B cell (primary cell): Measurements from ENCODE around the gene RAP2A. TPM values are rescaled to one million over a fixed set of nuclear protein-coding genes. Genes with fewer than 3 reads are reported as not detected.

Experiments used
- ATAC-seq: fragments of 200-7000 bp; cut with Tn5 transposase; one replicate; pipeline ENCODE4 v1.10.0; 2021; ENCODE audit warnings: low read depth, mild to moderate bottlenecking, moderate number of reproducible peaks, moderate library complexity
- CTCF ChIA-PET: fragments of 350-600 bp; sonication (Branson Sonifier 250); formaldehyde crosslinking; loops from one replicate; lab custom pipeline; 2021; ENCODE audit warnings: antibody characterized with exemption, inconsistent platforms; lab: Charles Lee
- POLR2A ChIA-PET: fragments of 350-600 bp; sonication (Branson Sonifier 250); formaldehyde crosslinking; loops from one replicate; lab custom pipeline; 2021; ENCODE audit warnings: antibody characterized with exemption; lab: Charles Lee
- DNase-seq: peaks from one replicate; pipeline ENCODE4 v3.0.0; 2013
- H2AFZ ChIP-seq: 2 replicates; pipeline ENCODE4 v1.6.1; 2012; ENCODE audit warnings: mild to moderate bottlenecking, low read depth, low read length; ENCODE audit not compliant: insufficient read depth, poor library complexity, severe bottlenecking
- H3K27ac ChIP-seq, 2 donors: 1 replicate in 1 of 2; 2 replicates in 1 of 2; pipeline ENCODE4 v1.5.1; 2012 to 2013; ENCODE audit warnings: low read length in 2 of 2, mild to moderate bottlenecking in 2 of 2, moderate library complexity in 1 of 2
- H3K27me3 ChIP-seq, 4 experiments: fragments of 200-600 bp in 1 of 4; sonication (generic) in 1 of 4; replicated peaks in 1 of 4; 1 replicate in 2 of 4; 2 replicates in 2 of 4; pipeline versions ENCODE4 v1.6.1 to v1.7.0; 2013 to 2016; ENCODE audit warnings: low read length in 3 of 4, mild to moderate bottlenecking in 2 of 4, mixed read lengths in 1 of 4, moderate library complexity in 1 of 4; ENCODE audit not compliant: insufficient read depth in 4 of 4, control insufficient read depth in 3 of 4; ENCODE audit errors: control extremely low read depth in 1 of 4
- H3K36me3 ChIP-seq, 2 experiments: replicated peaks in 1 of 2; 1 replicate in 1 of 2; 2 replicates in 1 of 2; pipeline versions ENCODE4 v1.6.1 to v1.7.1; 2013; ENCODE audit warnings: low read length in 1 of 2; ENCODE audit not compliant: insufficient read depth in 2 of 2, control insufficient read depth in 1 of 2; ENCODE audit errors: control extremely low read depth in 1 of 2, extremely low read depth in 1 of 2
- H3K4me1 ChIP-seq, 2 donors: fragments of 200-600 bp in 1 of 2; sonication (generic) in 1 of 2; 1 replicate in 1 of 2; 2 replicates in 1 of 2; pipeline versions ENCODE4 v1.5.1 to v1.6.1; 2013 to 2017; ENCODE audit warnings: low read length in 2 of 2; ENCODE audit not compliant: control insufficient read depth in 2 of 2, insufficient read depth in 2 of 2
- H3K4me2 ChIP-seq: replicated peaks from 2 replicates; pipeline ENCODE3; 2012; ENCODE audit warnings: mild to moderate bottlenecking, low read depth, low read length; ENCODE audit not compliant: poor library complexity, severe bottlenecking
- H3K4me3 ChIP-seq, 5 experiments: fragments of 200-600 bp in 1 of 5; sonication (generic) in 1 of 5; 1 replicate in 3 of 5; 2 replicates in 2 of 5; pipeline versions ENCODE4 v1.5.1 to v1.7.0; 2011 to 2016; ENCODE audit warnings: low read length in 4 of 5, mild to moderate bottlenecking in 4 of 5, low read depth in 2 of 5, control low read depth in 1 of 5, moderate library complexity in 1 of 5; ENCODE audit not compliant: insufficient read depth in 1 of 5; ENCODE audit errors: control extremely low read depth in 1 of 5, extremely low read depth in 1 of 5
- H3K79me2 ChIP-seq: fragments of 200-600 bp; sonication (generic); one replicate; pipeline ENCODE4 v1.6.0; 2016; ENCODE audit warnings: low read length; ENCODE audit not compliant: control insufficient read depth, insufficient read depth
- H3K9ac ChIP-seq: fragments of 200-600 bp; sonication (generic); 2 replicates; pipeline ENCODE4 v1.6.1; 2017; ENCODE audit warnings: mild to moderate bottlenecking, low read length, moderate library complexity
- H3K9me3 ChIP-seq, 3 donors: one replicate each; pipeline versions ENCODE4 v1.6.1 to v1.7.1; 2013; ENCODE audit warnings: low read length in 2 of 3; ENCODE audit not compliant: control insufficient read depth in 2 of 3, insufficient read depth in 1 of 3; ENCODE audit errors: control extremely low read depth in 1 of 3
- H4K20me1 ChIP-seq: 2 replicates; pipeline ENCODE4 v1.6.0; 2012; ENCODE audit warnings: mild to moderate bottlenecking, low read length; ENCODE audit not compliant: insufficient read depth, control insufficient read depth, poor library complexity, severe bottlenecking
- H3K27ac Mint-ChIP-seq: one replicate; pipeline ENCODE4 v1.8.0; 2021; ENCODE audit warnings: mixed read lengths
- H3K27me3 Mint-ChIP-seq: one replicate; pipeline ENCODE4 v1.8.0; 2021; ENCODE audit warnings: mixed read lengths
- H3K4me1 Mint-ChIP-seq: one replicate; pipeline ENCODE4 v1.8.0; 2021; ENCODE audit warnings: mixed read lengths
- H3K4me3 Mint-ChIP-seq: one replicate; pipeline ENCODE4 v1.8.0; 2021; ENCODE audit warnings: mixed read lengths
- H3K9me3 Mint-ChIP-seq: one replicate; pipeline ENCODE4 v1.8.0; 2022; ENCODE audit warnings: mixed read lengths; ENCODE audit not compliant: insufficient read depth
- EZH2 ChIP-seq: IDR thresholded peaks from 2 replicates; pipeline ENCODE4 v1.6.1; 2012; ENCODE audit warnings: borderline replicate concordance, low read depth, mild to moderate bottlenecking, moderate library complexity, low read length; ENCODE audit not compliant: insufficient read depth, poor library complexity, severe bottlenecking
- WGBS: methylation state at CpG from one replicate; pipeline ENCODE4 v1.1.5; 2013; ENCODE audit warnings: missing lambda C conversion rate; ENCODE audit not compliant: insufficient coverage; 5-methylcytosine and 5-hydroxymethylcytosine counted together
- intact Hi-C: fragments of 100-400 bp; cut with micrococcal nuclease; formaldehyde crosslinking; loops from one replicate; pipeline ENCODE4 v1.10.0; 2022
- polyA plus RNA-seq: library from polyadenylated mRNA; depleted of rRNA; stranded (reverse); fragments of >200 nt; gene quantifications from 2 replicates; pipeline ENCODE4 v1.2.3, GENCODE V29; 2012
- small RNA-seq: library from RNA; depleted of rRNA; stranded (forward); fragments of <200 nt; gene quantifications from one replicate; pipeline ENCODE3, GENCODE V24; 2012; ENCODE audit warnings: low replicate concordance, low read depth; ENCODE audit not compliant: insufficient read length
- total RNA-seq, 2 donors: library from RNA; stranded (reverse); fragments of 120-200 nt in 1 of 2; gene quantifications; 1 replicate in 1 of 2; 2 replicates in 1 of 2; pipeline versions ENCODE4 v1.2.3 to v1.2.4, GENCODE V29; 2013 to 2022
- TF ChIP-seq, protein P1 (sequence below): fragments of 200-600 bp; IDR thresholded peaks from one replicate; pipeline ENCODE4 v1.8.0; 2022; ENCODE audit warnings: antibody characterized with exemption, mild to moderate bottlenecking

Gene RAP2A
- total and polyA plus RNA-seq, 2 donors (not counting 1 experiment from before 2014, with no cell fraction given) = 2.1 to 24.1 TPM

DNA sequence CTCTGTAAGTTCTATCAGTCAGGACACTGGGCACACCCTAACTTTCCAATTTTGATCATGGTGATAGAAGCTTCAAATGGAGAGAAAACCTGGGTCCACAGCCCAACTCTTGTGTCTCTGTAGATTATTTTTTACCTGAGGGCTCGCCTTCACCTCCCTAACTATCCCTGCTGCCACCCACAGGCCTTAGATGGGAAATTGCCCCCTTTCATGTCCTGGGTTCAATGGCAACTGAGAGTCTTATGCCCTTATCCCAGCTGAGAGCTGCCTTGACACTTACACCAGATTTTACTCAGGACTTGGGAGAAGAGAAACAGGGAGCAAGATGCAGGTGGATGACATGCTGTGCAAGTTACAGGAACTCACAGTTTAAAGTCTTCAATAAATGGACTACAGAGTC, 81.7 kb downstream of the RAP2A start:
- no peak for DNase-seq
- ChIA-PET CTCF (no interaction called here), POLR2A (no interaction called here)
- no peaks in the 10 kb centered on the region for H3K36me3 ChIP-seq
- no peaks in the 10 kb centered on the region for H3K79me2 ChIP-seq
- no peak overlapping the region for H2AFZ ChIP-seq
- Mint-ChIP-seq H3K9me3 (peaks cover 5% of the 10 kb centered on the region), H3K4me3 (no peak overlapping the region), H3K27me3 (peaks cover 7% of the 10 kb centered on the region), H3K27ac (no peak overlapping the region), H3K4me1 (no peaks in the 10 kb centered on the region)
- H3K27me3 ChIP-seq = no peaks in the 10 kb centered on the region
- H3K4me3 ChIP-seq = no peak overlapping the region
- H4K20me1 ChIP-seq = no peaks in the 10 kb centered on the region
- ATAC-seq = no peak
- TF ChIP-seq EZH2 = no peak
- TF ChIP-seq, protein P1, sequence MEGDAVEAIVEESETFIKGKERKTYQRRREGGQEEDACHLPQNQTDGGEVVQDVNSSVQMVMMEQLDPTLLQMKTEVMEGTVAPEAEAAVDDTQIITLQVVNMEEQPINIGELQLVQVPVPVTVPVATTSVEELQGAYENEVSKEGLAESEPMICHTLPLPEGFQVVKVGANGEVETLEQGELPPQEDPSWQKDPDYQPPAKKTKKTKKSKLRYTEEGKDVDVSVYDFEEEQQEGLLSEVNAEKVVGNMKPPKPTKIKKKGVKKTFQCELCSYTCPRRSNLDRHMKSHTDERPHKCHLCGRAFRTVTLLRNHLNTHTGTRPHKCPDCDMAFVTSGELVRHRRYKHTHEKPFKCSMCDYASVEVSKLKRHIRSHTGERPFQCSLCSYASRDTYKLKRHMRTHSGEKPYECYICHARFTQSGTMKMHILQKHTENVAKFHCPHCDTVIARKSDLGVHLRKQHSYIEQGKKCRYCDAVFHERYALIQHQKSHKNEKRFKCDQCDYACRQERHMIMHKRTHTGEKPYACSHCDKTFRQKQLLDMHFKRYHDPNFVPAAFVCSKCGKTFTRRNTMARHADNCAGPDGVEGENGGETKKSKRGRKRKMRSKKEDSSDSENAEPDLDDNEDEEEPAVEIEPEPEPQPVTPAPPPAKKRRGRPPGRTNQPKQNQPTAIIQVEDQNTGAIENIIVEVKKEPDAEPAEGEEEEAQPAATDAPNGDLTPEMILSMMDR = no peak
- intact Hi-C loops = no loop called here
- H3K27ac ChIP-seq = no peak overlapping the region
- 83% methylated on average over 1 of the region's 1 CpG for WGBS
- peaks cover 0 to 11% (median 1%) of the 10 kb centered on the region in 3 donors for H3K9me3 ChIP-seq
- H3K4me2 ChIP-seq = no peak overlapping the region
- H3K4me1 ChIP-seq = no peaks in the 10 kb centered on the region
- no peak overlapping the region for H3K9ac ChIP-seq

DNA sequence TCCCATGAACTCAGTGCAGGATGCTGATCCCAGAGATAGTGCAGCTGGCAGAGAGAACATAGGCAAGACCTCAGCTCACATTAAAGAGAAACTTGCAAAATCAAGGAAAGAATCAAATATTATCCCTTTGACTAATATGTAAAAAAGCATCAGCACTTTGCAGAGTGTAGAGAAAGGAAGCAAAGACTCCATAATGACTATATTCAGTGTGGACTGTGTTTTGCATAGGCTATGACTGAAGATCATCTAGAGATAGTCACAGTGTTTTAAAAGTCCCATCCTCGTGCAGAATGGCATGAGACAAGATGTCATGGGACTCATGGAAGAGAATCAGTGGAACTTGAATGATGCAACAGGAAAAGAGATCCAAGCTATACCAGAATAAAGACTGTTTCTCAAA, 84.0 kb downstream of the RAP2A start:
- Histone ChIP-seq H3K36me3 (no peaks in the 10 kb centered on the region), H3K4me3 (no peak overlapping the region), H4K20me1 (no peaks in the 10 kb centered on the region), H3K27me3 (no peaks in the 10 kb centered on the region), H3K27ac (no peak overlapping the region), H3K79me2 (no peaks in the 10 kb centered on the region), H3K9me3 (peaks cover 0 to 8% (median 1%) of the 10 kb centered on the region in 3 donors), H3K4me1 (no peaks in the 10 kb centered on the region), H3K9ac (no peak overlapping the region), H3K4me2 (no peak overlapping the region), H2AFZ (no peak overlapping the region)
- 57% methylated on average over 1 of the region's 1 CpG for WGBS
- ChIA-PET CTCF (no interaction called here), POLR2A (no interaction called here)
- no peak overlapping the region for H3K27ac Mint-ChIP-seq
- TF ChIP-seq EZH2 = no peak
- TF ChIP-seq, protein P1 = no peak
- H3K4me1 Mint-ChIP-seq = no peaks in the 10 kb centered on the region
- no peak overlapping the region for H3K4me3 Mint-ChIP-seq
- no peak for ATAC-seq
- H3K9me3 Mint-ChIP-seq = no peaks in the 10 kb centered on the region
- no peak for DNase-seq
- intact Hi-C loops = no loop called here
- H3K27me3 Mint-ChIP-seq = peaks cover 10% of the 10 kb centered on the region

Small RNAs within 50 kb of the gene (small RNA-seq; reads per million reads assigned to genes)
- not detected for gene AL442067.1

Other genes starting within 250 kb of the RAP2A start
- 50.1 and 51.2 TPM in 2 replicates for gene MBNL2, start 211.8 kb upstream of the RAP2A start, total RNA-seq
- gene MBNL2, start 211.8 kb upstream of the RAP2A start, polyA plus RNA-seq = 6.9 and 9.1 TPM in 2 replicates